WTC11 (cell line): ENCODE measurements around the gene MAZ.

Source experiments
- ARID4B ChIP-seq: sonication (generic); formaldehyde crosslinking; IDR thresholded peaks from 2 replicates; pipeline ENCODE4 v1.8.0; 2023; ENCODE audit warnings: missing genetic modification reagents, mild to moderate bottlenecking, borderline replicate concordance
- ATF2 ChIP-seq: sonication (generic); formaldehyde crosslinking; IDR thresholded peaks from 2 replicates; pipeline ENCODE4 v1.8.1; 2022; ENCODE audit warnings: low read depth, missing genetic modification reagents, borderline replicate concordance
- CREB1 ChIP-seq: sonication (generic); formaldehyde crosslinking; IDR thresholded peaks from 2 replicates; pipeline ENCODE4 v1.8.0; 2023; ENCODE audit warnings: mild to moderate bottlenecking, missing genetic modification reagents
- CTCF ChIP-seq: fragments of 200-600 bp; IDR thresholded peaks from 2 replicates; pipeline ENCODE4 v1.8.0; 2022; ENCODE audit warnings: antibody characterized with exemption
- FOXP4 ChIP-seq: sonication (generic); formaldehyde crosslinking; IDR thresholded peaks from 2 replicates; pipeline ENCODE4 v1.8.0; 2022; ENCODE audit warnings: mild to moderate bottlenecking, missing genetic modification reagents
- NFYB ChIP-seq: sonication (generic); formaldehyde crosslinking; conservative IDR thresholded peaks from 2 replicates; pipeline ENCODE4 v1.8.0; 2022; ENCODE audit warnings: low read depth, missing genetic modification reagents
- NR2C2 ChIP-seq: sonication (generic); formaldehyde crosslinking; IDR thresholded peaks from 2 replicates; pipeline ENCODE4 v1.8.0; 2022; ENCODE audit warnings: mild to moderate bottlenecking, missing genetic modification reagents
- SMAD4 ChIP-seq: sonication (generic); formaldehyde crosslinking; IDR thresholded peaks from 2 replicates; pipeline ENCODE4 v1.8.0; 2022; ENCODE audit warnings: mild to moderate bottlenecking, missing genetic modification reagents
- TP53 ChIP-seq: sonication (generic); formaldehyde crosslinking; IDR thresholded peaks from 2 replicates; pipeline ENCODE4 v1.8.1; 2023; ENCODE audit warnings: mild to moderate bottlenecking, missing genetic modification reagents
- ZNF138 ChIP-seq: sonication (generic); formaldehyde crosslinking; conservative IDR thresholded peaks from 2 replicates; pipeline ENCODE4 v1.8.1; 2022; ENCODE audit warnings: mild to moderate bottlenecking, moderate library complexity, missing genetic modification reagents

GRCh38 chr16:29811896-29812665, 5.8 kb downstream of the MAZ start, which contains the start of gene PRRT2:
- TF ChIP-seq CTCF = no peak
- TF ChIP-seq FOXP4 (CRISPR knock-in tag) = no peak; the same call in 1 of the 2 replicates
- TF ChIP-seq TP53 (CRISPR knock-in tag) = no peak
- no peak for TF ChIP-seq NR2C2 (CRISPR knock-in tag)
- no peak for TF ChIP-seq CREB1 (CRISPR knock-in tag)
- no peak for TF ChIP-seq ZNF138 (CRISPR knock-in tag)
- no peak for TF ChIP-seq NFYB (CRISPR knock-in tag)
- no peak for TF ChIP-seq ATF2
- TF ChIP-seq SMAD4 = no peak
- TF ChIP-seq ARID4B = no peak; the same call in 1 of the 2 replicates
